ENCODE data around the gene SRGAP2C.
"Not testable (repeated sequence)": the region's sequence is repeated elsewhere in the genome, so short reads cannot be mapped to it uniquely, and the experiment has no call there.

Gene SRGAP2C

DNA sequence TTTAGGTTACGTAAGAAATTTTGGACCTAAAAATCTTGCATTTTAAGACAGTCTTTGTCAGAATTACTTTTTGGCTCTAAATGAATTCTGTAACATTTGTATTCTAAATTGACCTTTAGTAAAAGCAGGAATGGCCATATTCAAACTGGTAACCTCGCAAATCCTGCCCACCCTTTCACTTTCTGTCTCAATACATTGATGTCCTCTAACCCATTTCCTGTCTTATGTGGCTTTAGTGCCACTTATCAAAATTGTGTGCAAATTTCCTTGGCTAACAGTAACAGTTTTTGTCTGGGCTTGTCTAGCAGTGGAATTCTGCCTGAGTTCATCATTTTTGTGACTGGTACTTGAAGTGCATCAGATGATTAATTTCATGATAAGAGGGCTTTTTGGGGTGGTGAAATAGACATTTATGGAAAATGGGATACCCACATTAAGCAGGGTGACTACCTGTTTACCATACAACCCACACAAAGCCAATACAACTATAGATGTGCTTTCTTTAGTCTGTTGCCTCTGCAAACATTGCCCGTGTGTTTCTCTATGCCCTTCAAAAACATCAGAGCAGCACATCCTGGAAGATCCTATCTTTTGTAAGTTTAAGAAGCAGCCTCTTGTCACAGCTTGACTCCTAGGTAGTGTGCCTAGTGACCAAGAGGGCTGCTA lies 205.3 kb downstream of the SRGAP2C start:
- DNase-seq, result not testable (repeated sequence)

GRCh38 chr1:121392130-121392529 lies 207.4 kb downstream of the SRGAP2C start:
- DNase-seq, result not testable (repeated sequence)

DNA sequence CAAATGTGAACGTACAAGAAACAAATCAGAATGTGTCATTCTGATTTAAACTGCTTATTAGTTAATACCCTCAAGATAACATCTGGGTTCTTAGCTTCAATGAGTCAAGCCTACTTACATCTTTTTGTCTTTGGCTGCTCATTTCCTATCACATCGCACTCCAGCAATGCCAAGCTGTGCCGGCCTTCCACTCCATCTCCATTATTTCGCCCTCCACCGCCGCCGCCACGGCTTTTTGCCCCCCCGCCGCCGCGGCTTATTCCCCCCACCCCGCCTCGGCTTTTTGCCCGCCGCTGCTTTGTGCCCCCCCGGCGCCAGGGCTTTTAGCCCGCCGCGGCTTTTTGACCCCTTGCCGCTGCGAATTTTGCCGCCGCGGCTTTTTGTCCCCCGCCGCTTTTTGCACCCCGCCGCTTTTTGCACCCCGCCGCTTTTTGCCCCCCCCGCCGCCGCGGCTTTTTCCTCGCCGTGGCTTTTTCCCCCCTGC lies 211.0 kb downstream of the SRGAP2C start:
- DNase-seq, result peak; percentile 54

GRCh38 chr1:121396335-121397081 lies 211.7 kb downstream of the SRGAP2C start:
- DNase-seq, result peak; percentile 10

GRCh38 chr1:121397101-121397500 lies 212.3 kb downstream of the SRGAP2C start:
- DNase-seq, result not testable (repeated sequence)

DNA sequence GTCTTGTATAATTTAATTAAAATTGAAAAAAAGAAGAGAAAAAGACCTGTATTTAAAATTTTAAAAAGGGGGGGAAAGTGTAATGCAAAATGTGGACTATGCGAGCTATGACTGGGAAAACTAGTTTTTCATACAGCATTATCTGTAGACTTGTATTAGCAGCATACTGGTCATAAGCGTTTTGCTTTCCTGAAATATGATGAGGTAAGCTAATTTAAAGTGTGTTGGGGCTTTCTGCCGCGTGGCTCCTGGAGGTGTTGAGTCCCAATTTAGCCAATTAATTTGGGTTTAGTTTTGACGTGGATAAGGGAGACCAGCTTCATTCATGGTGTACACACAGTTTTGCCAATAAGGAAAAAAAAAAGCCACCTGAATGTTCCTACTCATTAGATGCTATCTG lies 214.4 kb downstream of the SRGAP2C start:
- not testable (repeated sequence) for DNase-seq

- DNase-seq, result not testable (repeated sequence)
Observed at GRCh38 chr1:121400108-121400507, 215.3 kb downstream of the SRGAP2C start.

- DNase-seq, result not testable (repeated sequence)
Observed at GRCh38 chr1:121400541-121401310, 216.0 kb downstream of the SRGAP2C start.

- peak; percentile 13 for DNase-seq
Observed at GRCh38 chr1:121401375-121401955, 216.7 kb downstream of the SRGAP2C start.

GRCh38 chr1:121403254-121403653 lies 218.5 kb downstream of the SRGAP2C start:
- DNase-seq, result not testable (repeated sequence)

GRCh38 chr1:121408354-121408753 lies 223.6 kb downstream of the SRGAP2C start:
- no peak for DNase-seq

DNA sequence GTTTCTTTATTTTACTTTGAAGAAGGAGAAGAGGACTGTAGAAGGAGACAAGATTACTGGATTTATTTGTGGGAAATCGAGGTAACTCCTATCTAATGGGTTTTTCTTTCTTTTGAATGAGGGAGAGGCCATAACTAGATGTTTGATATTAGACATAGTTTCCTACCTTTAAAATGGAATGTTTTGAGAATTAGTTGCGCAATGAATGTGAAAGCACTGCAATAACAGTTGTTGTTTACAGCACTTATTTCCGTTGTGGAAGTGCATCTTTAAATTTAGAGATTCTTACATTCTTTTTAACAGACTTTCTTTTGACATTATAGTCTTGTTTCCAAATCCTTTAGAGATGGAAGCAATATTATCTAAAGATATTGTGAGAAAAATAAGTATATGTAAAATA lies 229.0 kb downstream of the SRGAP2C start:
- DNase-seq, result no peak

DNA sequence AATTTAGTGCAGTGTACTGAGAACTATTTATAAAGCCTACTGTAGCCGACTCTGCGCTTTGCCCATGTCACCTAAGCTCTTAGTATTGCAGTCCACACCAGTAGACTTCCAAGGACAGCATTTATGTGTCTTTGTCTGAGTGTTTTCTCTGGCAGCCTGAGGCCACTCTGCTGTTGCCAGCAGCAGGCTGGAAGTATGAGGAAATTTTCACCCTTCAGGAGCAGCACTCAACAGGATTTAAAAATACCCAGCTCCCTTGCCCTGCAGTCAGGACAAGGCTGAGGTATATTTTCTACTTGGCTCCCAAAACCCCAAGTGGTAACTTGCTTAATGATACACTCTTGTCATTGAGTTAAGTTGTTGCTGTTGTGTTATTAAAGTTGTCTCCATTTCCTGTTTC lies 230.1 kb downstream of the SRGAP2C start:
- DNase-seq, result no peak

DNA sequence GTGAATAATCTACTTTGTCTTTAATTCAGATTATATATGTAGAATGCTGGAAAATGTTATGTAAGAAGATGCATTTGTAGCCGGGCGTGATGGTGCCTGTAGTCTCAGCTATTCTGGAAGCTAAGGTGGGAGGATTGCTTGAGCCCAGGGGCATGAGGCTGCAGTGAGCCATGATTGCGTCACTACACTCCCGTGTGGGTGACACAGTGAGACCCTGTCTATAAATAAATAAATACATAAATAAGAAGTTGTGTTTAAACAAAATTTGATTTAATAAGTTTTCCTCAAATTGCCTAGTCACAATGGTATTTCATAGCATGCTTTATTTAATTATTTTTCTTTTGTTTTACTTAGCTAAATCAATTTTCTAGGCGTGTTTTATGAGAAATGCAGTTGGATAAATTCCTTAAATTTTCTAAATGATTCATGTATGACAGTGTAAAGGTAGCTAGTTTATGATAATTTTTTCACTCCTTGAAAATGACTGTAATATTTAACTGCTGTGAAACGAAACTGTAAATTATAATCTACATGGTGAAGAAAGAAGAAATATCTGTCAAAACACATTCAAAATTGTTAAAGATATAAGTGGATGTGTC lies 232.6 kb downstream of the SRGAP2C start:
- no peak for DNase-seq

GRCh38 chr1:121418369-121419049 lies 233.7 kb downstream of the SRGAP2C start:
- peak; percentile 21 for DNase-seq

DNA sequence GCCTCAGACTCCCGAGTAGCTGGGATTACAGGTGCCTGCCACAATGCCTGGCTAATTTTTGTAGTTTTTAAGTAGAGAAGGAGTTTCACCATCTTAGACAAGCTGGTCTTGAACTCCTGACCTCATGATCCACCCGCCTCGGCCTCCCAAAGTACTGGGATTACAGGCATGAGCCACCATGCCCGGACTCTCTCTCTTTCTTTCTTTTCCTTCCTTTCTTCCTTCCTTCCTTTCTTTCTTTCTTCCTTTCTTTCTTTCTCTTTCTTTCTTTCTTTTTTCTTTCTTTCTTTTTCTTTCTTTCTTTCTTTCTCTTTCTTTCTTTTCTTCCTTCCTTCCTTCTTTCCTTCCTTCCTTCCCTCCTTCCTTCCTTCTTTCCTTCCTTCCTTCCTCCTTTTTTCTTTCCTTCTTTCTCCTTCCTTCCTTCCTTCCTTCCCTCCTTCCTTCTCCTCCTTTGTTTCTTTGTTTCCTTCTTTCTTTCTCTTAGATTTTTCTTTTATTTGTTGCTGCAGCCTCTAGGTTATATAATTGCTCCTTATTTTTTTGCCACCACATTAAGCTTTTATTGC lies 234.4 kb downstream of the SRGAP2C start:
- DNase-seq, result not testable (repeated sequence)

GRCh38 chr1:121421490-121421889 lies 236.7 kb downstream of the SRGAP2C start:
- not testable (repeated sequence) for DNase-seq

DNA sequence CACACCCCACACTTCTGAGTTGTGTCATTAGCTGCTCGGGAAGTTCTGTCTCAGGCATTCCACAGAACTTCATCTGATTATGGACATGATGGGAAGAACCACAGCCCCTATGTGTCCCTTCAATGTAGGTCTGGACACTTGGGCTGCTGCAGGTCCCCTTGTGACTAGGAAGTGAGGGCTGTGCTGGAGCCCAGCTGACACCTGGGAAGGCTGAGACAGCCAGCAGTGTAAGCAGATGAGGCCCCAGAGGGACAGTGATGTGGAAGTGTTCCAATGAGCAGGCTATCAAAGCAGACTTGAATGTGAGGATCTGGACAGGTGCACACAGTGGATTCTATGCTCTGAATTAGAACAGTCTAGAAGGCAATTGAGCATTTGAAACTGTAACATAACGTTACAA lies 239.2 kb downstream of the SRGAP2C start:
- DNase-seq, result not testable (repeated sequence)

DNA sequence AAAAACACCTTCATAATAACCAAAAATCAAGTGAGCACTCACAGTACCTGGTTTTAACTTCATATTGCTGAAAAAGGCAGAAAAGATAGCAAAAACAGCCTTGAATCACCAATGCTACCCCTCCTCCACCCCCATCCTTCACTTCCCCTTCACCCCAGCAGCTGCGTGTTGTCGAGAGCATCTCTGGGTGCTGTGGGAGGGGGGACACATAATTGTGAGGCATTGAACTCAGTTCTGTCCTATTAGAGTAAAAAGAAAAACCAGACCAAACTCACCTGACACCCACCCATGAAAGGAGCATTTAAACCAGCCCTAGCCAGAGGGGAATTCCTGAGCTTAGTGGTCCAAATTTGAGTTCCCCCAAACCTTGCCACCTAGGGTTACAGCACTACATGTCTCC lies 248.7 kb downstream of the SRGAP2C start:
- not testable (repeated sequence) for DNase-seq

DNA sequence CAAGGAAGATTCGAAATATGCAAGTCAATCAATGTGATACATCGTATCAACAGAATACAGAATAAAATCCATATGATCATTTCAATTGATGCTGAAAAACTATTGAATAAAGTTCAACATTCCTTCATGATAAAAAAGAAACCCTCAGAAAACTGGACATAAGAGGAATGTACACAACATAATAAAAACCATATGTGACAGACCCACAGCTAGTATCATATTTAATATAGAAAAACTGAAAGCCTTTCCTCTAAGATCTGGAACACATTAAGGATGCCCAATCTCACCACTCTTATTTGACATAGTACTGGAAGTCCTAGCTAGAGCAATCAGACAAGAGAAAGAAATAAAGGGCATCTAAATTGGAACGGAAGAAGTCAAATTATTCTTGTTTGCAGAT lies 254.1 kb downstream of the SRGAP2C start:
- not testable (repeated sequence) for DNase-seq

GRCh38 chr1:121440993-121441392 lies 256.2 kb downstream of the SRGAP2C start:
- no peak for DNase-seq
